Colonic mucosa (tissue), 4 donors: Measurements from ENCODE around the gene GLRX. TPM values are rescaled to one million over a fixed set of nuclear protein-coding genes. Genes with fewer than 3 reads are reported as not detected.

Source experiments
- DNase-seq: peaks from one replicate; pipeline ENCODE4 v3.0.0-alpha.2; 2020
- H3K27ac ChIP-seq: fragments of 200-600 bp; one replicate; pipeline ENCODE4 v1.8.0; 2021
- H3K27me3 ChIP-seq: fragments of 200-600 bp; one replicate; pipeline ENCODE4 v1.8.0; 2021
- H3K36me3 ChIP-seq: fragments of 200-600 bp; one replicate; pipeline ENCODE4 v1.8.0; 2021
- H3K4me1 ChIP-seq: fragments of 200-600 bp; one replicate; pipeline ENCODE4 v1.8.0; 2021; ENCODE audit warnings: mild to moderate bottlenecking
- H3K4me3 ChIP-seq: fragments of 200-600 bp; one replicate; pipeline ENCODE4 v1.8.0; 2021
- H3K9ac ChIP-seq, 2 donors: one replicate each; pipeline ENCODE4 v1.7.0; 2013; ENCODE audit warnings: control low read depth in 2 of 2, low read depth in 2 of 2, low read length in 2 of 2
- H3K9me3 ChIP-seq: fragments of 200-600 bp; one replicate; pipeline ENCODE4 v1.8.0; 2021
- CTCF ChIP-seq: fragments of 200-600 bp; IDR thresholded peaks from one replicate; pipeline ENCODE4 v1.8.0; 2022; ENCODE audit warnings: antibody characterized with exemption, mild to moderate bottlenecking
- intact Hi-C: fragments of 100-400 bp; cut with DNase I; formaldehyde crosslinking; loops from one replicate; pipeline ENCODE4 v1.14.1; 2022
- total RNA-seq, 2 donors: library from RNA; stranded (reverse); fragmentation: NEBNext Ultra II Directional in 1 of 2; extraction: Animal tissue kit (Norgen Biotek cat#: 25700) in 1 of 2; gene quantifications; one replicate each; pipeline ENCODE4 v1.2.1, GENCODE V29; 2021
- donor health status: healthy.
- donor health status: DM: no; HTN: no; CAD: no.
- donor health status: DM: no; HTN: no; CAD: no.

Gene GLRX
- total RNA-seq, 2 donors from 2014 or later = 52.8 to 89.6 TPM

- H3K9ac ChIP-seq = no peak overlapping the region
- H3K9me3 ChIP-seq = no peaks in the 10 kb centered on the region
- peak; percentile 56 for DNase-seq
- peak overlapping the region; percentile 53 for H3K27ac ChIP-seq
- no peaks in the 10 kb centered on the region for H3K36me3 ChIP-seq
- no peaks in the 10 kb centered on the region for H3K27me3 ChIP-seq
- intact Hi-C loops = no loop called here
- H3K4me3 ChIP-seq = no peak overlapping the region
- peaks cover 13% of the 10 kb centered on the region for H3K4me1 ChIP-seq
- TF ChIP-seq CTCF = no peak
Measured at GRCh38 chr5:95842854-95843544, 20.5 kb upstream of the GLRX start.

- Histone ChIP-seq H3K4me1 (peaks cover 13% of the 10 kb centered on the region), H3K36me3 (no peaks in the 10 kb centered on the region), H3K9me3 (no peaks in the 10 kb centered on the region), H3K4me3 (no peak overlapping the region), H3K27ac (peak overlapping the region; percentile 53), H3K27me3 (no peaks in the 10 kb centered on the region), H3K9ac (peak overlapping the region in 1 of 2 donors; percentile 9)
- intact Hi-C loops = no loop called here
- peak; percentile 72 for DNase-seq
- TF ChIP-seq CTCF = no peak
Measured at GRCh38 chr5:95841914-95842812, 19.6 kb upstream of the GLRX start.

GRCh38 chr5:95840956-95841705, 18.6 kb upstream of the GLRX start:
- Histone ChIP-seq H3K36me3 (no peaks in the 10 kb centered on the region), H3K9ac (no peak overlapping the region), H3K9me3 (no peaks in the 10 kb centered on the region), H3K4me1 (peaks cover 13% of the 10 kb centered on the region), H3K27ac (peak overlapping the region; percentile 53), H3K27me3 (no peaks in the 10 kb centered on the region), H3K4me3 (no peak overlapping the region)
- DNase-seq = peak; percentile 14
- intact Hi-C loops = no loop called here
- no peak for TF ChIP-seq CTCF

- H3K27ac ChIP-seq = peak overlapping the region; percentile 23
- intact Hi-C loops = no loop called here
- no peaks in the 10 kb centered on the region for H3K27me3 ChIP-seq
- no peak overlapping the region for H3K9ac ChIP-seq
- no peak overlapping the region for H3K4me3 ChIP-seq
- peaks cover 13% of the 10 kb centered on the region for H3K4me1 ChIP-seq
- no peak for TF ChIP-seq CTCF
- H3K36me3 ChIP-seq = no peaks in the 10 kb centered on the region
- no peaks in the 10 kb centered on the region for H3K9me3 ChIP-seq
- no peak for DNase-seq
Measured at GRCh38 chr5:95839658-95840057, 17.1 kb upstream of the GLRX start.

- H3K27ac ChIP-seq = no peak overlapping the region
- no peaks in the 10 kb centered on the region for H3K9me3 ChIP-seq
- no peak overlapping the region for H3K9ac ChIP-seq
- H3K4me3 ChIP-seq = no peak overlapping the region
- intact Hi-C loops = no loop called here
- peaks cover 16% of the 10 kb centered on the region for H3K4me1 ChIP-seq
- H3K36me3 ChIP-seq = no peaks in the 10 kb centered on the region
- no peak for DNase-seq
- TF ChIP-seq CTCF = no peak
- no peaks in the 10 kb centered on the region for H3K27me3 ChIP-seq
Measured at GRCh38 chr5:95838556-95838955, 16.0 kb upstream of the GLRX start.
